ENCODE measurements around the gene GALNT13.

Gene GALNT13

DNA sequence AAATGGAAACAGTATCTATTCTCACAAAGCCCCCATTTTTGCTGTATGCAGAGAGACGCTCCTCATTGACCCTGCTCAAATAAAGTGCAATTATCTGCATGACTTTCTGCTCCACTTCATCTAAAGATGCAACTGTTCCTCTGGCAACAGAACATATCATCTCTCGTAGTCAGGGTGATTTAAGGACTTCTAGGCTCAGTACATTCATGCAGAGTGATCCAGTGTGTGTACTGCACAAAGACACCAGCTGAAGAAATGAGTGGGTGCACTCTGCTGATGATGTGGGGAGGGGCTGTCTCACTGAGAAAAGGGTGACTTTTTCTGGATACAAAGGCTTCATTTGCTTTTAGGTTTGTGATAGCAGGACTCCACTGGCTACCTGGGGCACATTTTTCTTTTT is 355.2 kb downstream of the GALNT13 start:
- no peak for DNase-seq (ENCODE audit: low read depth in 3 of 3)

DNA sequence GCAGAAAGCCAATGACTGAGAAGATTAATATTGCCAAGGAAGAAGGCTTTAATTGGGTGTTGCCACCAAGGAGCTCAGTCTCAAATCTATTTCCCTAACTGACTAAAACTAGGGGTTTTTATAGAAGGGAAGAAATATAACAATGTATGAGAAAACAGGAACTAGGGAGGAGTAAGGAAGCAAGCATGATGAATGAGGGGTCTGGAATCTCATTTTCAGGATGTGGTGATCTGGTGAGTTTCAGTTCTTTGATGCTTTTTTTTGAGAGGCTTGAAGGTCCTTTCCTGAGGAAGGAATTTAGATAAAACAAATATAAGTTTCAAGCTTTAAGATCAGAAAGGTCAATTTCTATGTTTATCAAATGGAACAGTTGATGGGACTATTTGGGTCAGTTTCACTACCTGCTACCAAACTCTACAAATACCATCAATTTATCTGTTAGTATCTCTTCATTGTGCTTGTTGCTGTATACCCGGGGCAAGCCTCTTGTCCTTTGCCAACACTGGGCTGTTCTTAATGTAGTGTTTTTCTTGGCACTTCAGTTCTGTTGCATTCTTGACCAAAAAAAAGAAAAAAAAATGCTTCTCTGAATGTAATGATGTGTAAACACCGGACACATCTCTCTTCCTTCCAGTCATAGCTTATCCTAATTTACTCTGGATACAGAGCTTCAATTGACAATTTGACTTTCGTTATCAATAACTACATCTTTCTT is 357.0 kb downstream of the GALNT13 start:
- DNase-seq (ENCODE audit: low read depth in 3 of 3), result no peak

DNA sequence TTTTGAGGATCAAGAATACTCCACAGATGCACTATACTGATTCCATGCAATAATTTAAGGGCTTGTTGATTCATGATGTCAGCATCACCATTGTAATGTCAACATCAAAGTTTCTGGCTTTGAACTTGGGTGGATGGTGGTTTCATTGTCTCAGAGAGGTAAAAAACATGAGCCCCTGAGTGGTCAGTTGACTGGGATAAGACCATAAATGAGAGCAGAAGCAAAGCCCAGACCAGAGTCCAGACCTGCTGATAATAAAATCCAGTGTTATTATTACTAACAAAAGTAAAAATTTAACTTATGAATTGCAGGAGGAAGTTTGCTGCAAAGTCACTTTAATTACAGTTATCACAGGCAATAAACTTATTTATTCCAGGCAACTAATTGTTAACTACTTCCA is 358.2 kb downstream of the GALNT13 start:
- no peak for DNase-seq (ENCODE audit: low read depth in 3 of 3)

DNA sequence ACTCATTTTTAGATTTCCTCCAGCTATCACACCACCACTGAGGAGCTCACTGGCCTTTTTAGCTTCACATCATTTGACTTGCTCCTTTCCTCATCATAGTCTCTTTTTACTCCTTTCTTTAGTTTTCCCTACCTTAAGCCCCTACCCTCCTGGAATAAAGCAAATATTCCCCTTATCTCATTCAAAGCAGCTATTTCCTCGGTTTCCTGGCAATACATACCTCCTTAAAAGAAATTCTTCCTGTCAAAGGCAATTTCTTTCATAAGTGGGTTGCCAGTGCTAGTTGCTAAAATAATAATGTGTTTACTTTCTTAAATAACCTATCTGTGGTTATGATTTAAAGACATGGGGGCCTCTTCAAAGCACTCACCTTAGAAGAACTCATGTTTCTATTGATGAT is 359.3 kb downstream of the GALNT13 start:
- DNase-seq (ENCODE audit: low read depth in 3 of 3), result no peak

DNA sequence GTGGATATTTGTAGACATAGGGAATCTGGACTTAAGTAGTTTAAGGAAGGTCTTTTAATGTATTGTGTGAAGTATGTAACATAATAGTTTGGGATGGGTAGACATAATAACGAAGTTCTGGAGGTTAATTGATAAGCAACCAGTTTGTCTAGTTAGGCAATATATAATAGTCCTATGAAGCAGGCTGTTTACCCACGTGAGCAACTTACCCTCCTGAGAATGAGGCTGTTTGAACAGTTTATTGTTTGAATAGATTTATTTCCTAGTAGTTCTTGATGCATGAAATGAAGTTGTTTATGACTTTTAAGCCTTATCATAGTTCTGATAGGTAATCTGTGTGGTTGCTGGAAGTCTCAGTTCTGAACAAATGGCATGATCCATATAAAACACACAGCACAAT is 361.5 kb downstream of the GALNT13 start:
- no peak for DNase-seq (ENCODE audit: low read depth in 3 of 3)

DNA sequence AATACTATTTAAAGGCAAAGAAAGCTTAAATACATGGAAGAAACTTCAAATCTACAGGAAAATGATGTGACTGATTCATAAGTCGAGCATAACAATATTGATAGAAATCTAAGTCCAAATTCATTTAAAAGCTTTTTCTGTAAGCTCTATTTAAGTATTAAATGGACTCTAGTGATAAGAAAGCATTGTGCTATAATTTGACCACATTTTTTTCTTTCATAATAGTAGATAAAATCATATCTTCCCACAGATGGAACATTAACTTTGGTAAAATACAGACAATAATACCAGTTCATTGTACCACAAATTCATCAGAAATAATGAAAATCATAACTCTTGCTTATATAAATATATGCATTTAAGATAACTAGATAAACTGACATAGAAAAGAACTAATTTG is 366.5 kb downstream of the GALNT13 start:
- DNase-seq (ENCODE audit: low read depth in 3 of 3), result no peak

DNA sequence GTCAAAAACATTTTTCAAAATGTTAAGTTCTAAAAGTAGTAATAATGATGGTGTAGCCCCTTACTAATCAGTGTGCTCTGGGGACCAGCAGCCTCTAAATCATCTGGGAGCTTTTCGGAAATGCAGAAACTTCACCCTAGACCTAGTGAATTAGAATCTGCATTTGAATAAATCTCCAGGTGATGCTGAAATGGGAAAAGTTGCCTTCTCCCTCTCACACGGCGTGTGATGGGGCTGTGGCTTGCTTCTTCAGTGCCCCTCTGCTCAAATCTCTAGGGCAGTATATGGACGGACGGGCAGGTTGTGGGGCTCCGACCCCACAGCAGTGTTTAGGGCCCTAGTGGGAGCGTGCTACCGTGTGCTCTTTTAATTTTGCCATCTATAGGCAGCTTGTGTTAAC is 368.6 kb downstream of the GALNT13 start:
- no peak for DNase-seq (ENCODE audit: low read depth in 3 of 3)

DNA sequence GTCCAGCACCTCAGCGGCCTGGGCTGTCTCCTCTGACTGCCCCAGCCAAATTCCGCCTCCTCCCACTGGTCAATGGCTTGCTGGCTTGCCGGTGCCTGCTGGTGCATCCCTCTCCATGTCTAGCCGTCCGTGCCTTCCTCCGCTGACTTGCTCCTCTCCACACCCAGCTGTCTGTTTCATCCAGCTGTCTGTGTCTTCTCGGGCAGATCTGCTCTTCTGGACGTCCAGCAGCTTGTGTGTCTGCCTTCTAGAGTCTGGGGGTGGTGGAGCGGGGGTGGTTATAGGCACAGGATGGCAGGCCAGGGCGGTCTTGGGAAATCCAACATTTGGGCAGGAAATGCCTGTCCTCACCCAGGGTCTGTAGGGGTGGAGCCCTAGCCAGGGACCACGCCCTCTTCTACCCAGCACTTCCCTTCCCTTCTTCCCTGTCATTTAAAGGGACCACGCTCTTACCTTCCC is 369.2 kb downstream of the GALNT13 start:
- DNase-seq (ENCODE audit: low read depth in 3 of 3), result no peak

DNA sequence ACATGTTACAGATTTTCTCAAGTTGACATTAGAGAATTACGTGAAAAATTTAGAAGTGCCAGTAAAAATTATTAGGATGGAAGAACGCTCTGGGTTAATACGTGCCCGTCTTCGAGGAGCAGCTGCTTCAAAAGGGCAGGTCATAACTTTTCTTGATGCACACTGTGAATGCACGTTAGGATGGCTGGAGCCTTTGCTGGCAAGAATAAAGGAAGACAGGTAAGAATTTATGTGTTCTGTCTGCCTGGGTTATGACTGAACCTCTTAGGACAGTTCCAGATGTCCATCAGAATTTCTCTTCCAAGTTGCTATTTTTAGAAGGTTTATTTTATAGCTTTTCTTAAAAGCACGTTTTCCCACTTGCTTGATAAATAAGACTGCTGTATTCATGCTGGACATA is 371.0 kb downstream of the GALNT13 start:
- no peak for DNase-seq (ENCODE audit: low read depth in 3 of 3)

DNA sequence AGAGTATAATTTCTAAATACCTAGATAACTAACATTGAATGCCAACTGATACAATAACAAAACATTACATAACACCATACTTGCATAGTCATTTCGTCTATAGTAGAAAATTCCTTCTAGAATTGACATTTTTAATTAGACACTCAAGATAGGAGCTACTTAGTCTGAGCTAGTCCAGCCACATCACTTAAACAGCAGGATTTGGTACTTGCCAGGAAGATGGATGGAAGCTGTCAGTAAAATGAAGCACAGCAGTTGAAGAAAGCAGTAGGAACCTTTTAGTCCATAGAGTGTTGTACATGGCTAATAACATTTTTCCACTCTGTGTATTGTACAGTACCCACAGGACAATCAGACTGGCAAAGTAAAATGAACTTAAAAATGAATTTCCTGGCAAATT is 372.0 kb downstream of the GALNT13 start:
- DNase-seq (ENCODE audit: low read depth in 3 of 3), result no peak

DNA sequence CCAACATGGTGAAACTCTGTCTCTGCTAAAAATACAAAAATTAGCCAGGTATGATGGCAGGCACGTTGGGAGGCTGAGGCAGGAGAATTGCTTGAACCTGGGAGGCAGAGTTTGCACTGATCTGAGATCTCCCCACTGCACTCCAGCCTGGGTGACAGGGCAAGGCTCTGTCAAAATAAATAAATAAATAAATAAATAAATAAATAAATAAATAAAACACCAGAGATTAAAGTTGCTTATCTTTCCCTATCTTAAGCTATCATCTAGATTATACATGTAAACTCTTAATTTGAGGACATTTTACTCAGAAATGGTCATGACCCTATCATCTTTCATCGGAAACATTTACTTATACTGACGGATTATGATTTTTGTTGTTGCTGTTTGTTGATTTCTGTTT is 373.2 kb downstream of the GALNT13 start:
- DNase-seq (ENCODE audit: low read depth in 3 of 3), result no peak

DNA sequence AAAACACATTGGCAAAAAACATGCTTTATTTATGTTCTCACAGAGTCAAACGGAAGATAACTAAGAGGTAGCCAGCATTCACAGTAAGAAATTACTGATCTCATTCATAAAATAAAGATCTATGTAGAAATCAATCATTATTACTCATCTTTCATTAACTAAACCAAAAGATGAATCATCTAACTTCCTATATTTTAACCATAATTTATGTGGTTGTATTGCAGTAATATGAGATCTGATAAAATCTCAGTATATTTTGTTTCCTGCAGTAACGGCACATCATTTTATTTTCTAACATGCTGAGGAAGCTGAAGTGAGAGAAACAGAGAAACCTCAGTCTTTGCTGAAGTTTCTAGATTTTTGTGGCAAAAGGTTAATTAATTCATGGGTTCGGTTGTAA is 375.8 kb downstream of the GALNT13 start:
- DNase-seq (ENCODE audit: low read depth in 3 of 3), result no peak

DNA sequence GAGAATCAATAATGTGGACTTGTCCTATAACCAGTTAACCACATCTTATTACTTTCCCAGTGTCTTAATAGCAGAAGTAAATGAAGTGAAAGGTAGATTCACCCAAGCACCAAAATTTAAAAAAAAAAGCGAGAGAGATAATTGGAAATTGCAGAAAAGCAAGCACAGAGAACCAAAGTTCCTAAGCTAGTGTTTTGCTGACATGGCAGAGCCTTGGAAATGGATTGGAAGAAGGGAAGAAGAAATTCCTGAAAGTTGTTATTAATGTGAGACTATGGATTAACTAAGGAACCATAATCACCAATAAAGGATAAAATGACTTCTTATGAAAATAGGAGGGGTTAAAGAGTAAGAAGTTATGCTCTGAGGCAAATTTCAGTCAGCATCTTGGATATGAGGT is 384.4 kb downstream of the GALNT13 start:
- no peak for DNase-seq (ENCODE audit: low read depth in 3 of 3)

DNA sequence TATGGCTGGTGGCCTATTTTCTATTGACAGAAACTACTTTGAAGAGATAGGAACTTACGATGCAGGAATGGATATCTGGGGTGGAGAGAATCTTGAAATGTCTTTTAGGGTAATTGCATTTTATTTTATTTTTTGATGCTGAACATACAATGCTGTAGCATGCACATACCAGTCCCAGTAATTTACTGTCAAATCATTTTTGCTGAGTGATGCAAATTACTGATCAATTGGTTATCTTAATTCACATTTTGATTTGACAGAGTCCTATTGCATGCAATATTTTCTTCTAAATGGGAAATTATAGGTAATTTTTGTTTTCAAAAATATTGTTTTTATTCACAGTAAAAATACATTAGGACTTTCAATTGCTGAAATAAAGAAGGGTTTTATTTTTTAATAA is 387.3 kb downstream of the GALNT13 start:
- no peak for DNase-seq (ENCODE audit: low read depth in 3 of 3)

DNA sequence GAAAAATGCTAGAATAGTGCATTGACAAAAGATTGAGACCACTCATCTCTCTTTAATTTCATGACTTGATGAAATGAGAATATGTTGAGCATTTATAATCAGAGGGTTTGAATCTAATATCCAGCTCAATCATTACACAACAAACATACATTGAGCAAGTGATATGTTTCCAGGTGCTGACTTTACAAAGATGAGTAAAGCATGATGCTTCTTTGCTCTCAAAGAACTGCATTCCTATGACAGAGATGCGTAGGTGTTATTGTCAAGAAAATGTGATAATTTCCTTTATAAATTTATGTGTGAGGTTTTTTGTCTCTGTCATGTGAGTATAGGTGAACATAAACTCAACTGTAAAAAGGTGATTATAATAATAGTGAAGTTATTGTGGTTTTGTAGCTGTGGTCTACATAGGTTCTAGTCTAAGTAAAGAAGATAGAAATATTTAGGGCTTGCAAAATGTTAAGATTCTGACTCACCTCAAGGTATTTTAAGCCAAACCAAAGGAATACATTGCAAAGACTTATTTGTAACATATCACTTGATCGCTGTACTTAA is 389.8 kb downstream of the GALNT13 start:
- no peak for DNase-seq (ENCODE audit: low read depth in 3 of 3)

DNA sequence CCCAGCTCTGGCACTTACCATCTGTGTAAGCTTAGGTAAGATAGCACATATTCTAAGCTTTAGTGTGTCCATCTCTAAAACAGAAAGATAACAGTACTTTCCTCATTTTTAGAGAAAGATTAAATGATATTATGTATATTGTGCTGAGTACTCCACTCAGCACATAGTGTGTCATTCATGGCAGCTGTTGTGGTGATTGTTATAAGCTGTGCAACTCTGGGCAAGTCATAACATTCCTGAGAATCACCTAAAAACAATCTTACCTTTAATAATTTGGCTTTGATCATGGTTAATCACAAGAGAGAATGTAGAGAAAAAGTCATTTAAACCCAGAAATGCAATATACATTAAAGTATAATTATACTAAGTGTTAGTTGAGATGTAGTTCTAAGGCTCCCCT is 391.5 kb downstream of the GALNT13 start:
- no peak for DNase-seq (ENCODE audit: low read depth in 3 of 3)

DNA sequence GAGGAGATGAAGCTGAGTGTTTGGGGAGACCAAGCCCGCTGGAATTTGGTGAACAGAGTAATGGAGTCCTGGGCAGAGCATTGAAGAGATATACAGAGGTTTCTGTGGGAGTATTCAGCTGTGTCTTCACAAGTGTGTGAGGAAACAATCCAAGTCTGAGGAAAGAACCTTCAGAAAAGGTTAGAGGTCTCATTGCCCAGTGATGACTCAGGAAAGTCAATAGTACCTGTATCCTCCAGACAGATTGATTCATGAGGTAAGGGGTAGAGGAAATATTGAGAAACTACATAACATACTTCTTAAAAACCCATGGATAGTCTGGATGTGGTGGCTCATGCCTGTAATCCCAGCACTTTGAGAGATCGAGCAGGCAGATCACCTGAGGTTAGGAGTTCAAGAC is 392.3 kb downstream of the GALNT13 start:
- DNase-seq (ENCODE audit: low read depth in 3 of 3), result no peak

DNA sequence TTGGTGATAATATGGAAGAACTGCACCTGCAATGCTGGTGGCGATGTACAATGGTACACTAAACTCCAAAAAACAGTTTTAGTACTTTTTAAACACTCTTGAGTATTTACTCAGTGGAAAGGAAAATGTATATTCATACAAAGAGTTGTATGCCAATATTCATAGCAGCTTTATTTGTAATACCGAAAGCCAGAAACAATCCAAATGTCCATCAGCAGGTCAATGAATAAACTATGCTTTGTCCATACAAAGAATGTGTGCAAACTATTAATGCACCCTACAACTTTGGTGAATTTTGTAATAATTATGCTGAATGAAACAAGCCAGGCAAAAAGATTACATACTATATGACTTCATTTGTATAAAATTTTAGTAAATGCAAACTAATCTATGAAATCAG is 396.3 kb downstream of the GALNT13 start:
- DNase-seq (ENCODE audit: low read depth in 3 of 3), result no peak

DNA sequence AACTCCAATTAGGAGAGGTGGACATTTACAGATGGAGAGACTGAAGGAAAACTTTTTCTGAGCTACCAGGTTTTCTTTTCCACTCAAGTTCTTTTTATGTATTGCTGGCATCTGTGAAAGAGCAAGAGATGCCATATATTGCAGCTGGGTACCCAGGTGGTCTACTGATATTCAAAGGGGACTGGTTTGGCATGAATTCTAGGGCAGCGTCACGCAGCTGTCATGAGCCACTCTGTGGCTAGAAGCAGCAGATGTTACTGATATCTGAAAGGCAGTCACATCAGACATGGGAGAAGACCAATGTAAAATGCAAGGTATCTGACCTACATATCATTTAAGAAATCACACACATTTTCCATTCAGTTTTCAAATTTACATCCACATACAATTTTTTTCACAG is 408.8 kb downstream of the GALNT13 start:
- no peak for DNase-seq (ENCODE audit: low read depth in 3 of 3)

DNA sequence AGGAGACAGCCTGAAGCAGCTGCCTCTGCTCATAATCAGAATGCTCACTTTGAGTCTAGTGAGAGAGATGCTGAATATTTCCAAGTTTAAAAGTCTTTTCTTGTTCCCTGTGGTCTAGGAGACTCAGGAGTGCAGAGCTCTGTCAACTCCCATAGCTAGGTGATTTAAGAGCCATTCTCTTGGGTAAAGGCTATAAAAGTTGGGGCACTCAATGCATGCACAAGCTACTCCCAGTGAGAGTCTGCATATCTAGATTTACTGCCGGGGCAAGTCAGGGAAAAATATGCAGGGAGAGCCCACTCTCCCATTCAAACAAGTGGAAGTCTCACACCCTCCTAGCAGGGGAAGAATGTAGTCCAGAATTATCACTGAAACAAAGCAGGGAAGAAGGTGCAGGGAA is 418.1 kb downstream of the GALNT13 start:
- DNase-seq (ENCODE audit: low read depth in 3 of 3), result no peak

DNA sequence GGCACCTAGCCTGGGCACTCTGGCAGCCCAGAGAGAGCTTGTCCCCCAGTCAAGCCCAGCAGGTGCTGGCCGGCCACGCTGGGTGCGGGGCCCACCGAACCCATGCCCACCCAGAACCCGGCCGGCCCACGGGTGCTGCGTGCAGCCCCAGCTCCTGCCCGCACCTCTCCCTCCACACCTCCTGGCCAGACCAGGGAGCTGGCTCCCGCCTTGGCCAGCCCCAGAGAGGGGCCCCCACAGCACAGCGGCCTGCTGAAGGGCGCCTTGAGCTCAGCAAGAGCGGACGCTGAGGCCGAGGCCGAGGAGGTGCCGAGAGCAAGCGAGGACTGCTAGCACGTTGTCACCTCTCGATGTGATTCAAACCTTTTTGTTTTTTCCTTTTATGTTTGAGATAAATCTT is 419.8 kb downstream of the GALNT13 start:
- no peak for DNase-seq (ENCODE audit: low read depth in 3 of 3)

DNA sequence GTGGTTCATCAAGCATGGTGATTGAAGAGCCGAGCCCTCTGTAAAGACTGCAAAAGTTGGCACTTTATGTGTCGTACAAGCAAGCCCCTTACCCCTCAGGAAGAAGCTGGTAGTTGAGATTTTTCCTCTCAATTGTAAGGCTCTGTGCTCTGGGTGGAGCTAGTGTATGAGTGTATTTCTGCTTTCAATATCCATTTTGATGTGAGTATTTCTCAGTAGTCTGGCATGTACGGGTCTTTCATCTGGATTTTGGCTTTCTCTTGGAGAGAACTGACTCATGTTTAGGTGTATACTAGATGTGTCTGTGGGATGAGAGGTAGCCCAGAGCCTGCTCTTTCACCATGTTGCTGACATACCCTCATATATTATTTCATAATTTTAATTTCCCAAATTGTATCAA is 420.2 kb downstream of the GALNT13 start:
- no peak for DNase-seq (ENCODE audit: low read depth in 3 of 3)

DNA sequence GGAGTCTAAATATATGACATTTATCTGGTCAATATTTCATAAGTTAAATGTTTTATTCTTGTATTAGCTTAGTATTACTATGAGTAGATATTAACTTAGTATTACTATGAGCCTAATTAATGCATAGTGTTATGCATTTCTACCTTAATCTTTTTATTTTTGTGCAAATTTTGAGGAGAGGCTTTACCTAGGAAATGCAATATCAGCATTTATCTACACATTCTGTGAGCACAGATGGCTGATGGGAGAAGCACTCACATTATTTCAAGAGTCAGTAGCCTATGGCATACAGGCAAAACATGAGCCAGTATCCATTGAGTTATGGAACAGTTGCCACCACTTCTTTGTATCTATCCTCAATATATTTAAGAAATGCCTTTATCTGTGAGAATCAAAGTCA is 422.1 kb downstream of the GALNT13 start:
- no peak for DNase-seq (ENCODE audit: low read depth in 3 of 3)

All from stimulated activated CD4-positive, alpha-beta T cell treated with anti-CD3 and anti-CD28 coated beads, TNF-alpha, amount 100 ng/mL, for 24 hours (primary cell).